HG02759 (cell line): ENCODE results near the gene TLK2.
A peak's percentile ranks its signal among the peaks of the same experiment; 100 is the strongest.
"Not testable (repeated sequence)": the region's sequence is repeated elsewhere in the genome, so short reads cannot be mapped to it uniquely, and the experiment has no call there.

Source experiments
- ATAC-seq: cut with Tn5 transposase; IDR thresholded peaks from one replicate; pipeline ENCODE4 v1.9.1; 2021; ENCODE audit warnings: mild to moderate bottlenecking, moderate library complexity; ENCODE audit not compliant: unreplicated experiment

Gene TLK2

GRCh38 chr17:62482553-62482952, 3.9 kb downstream of the TLK2 start:
- ATAC-seq, result not testable (repeated sequence)

- not testable (repeated sequence) for ATAC-seq
These were observed 12.4 kb downstream of the TLK2 start for GRCh38 chr17:62490990-62491389.

GRCh38 chr17:62493049-62493655, 14.5 kb downstream of the TLK2 start:
- ATAC-seq, result not testable (repeated sequence)

GRCh38 chr17:62494073-62494472, 15.4 kb downstream of the TLK2 start:
- ATAC-seq, result peak; percentile 39

GRCh38 chr17:62496344-62496743, 17.7 kb downstream of the TLK2 start:
- not testable (repeated sequence) for ATAC-seq

GRCh38 chr17:62498796-62499195, 20.2 kb downstream of the TLK2 start:
- not testable (repeated sequence) for ATAC-seq

- not testable (repeated sequence) for ATAC-seq
These were observed 21.8 kb downstream of the TLK2 start for GRCh38 chr17:62500463-62500862.

- ATAC-seq, result not testable (repeated sequence)
These were observed 26.2 kb downstream of the TLK2 start for GRCh38 chr17:62504857-62505256.

GRCh38 chr17:62507191-62507836, 28.7 kb downstream of the TLK2 start:
- peak; percentile 60 for ATAC-seq

- ATAC-seq, result not testable (repeated sequence)
These were observed 31.7 kb downstream of the TLK2 start for GRCh38 chr17:62510247-62510819.

GRCh38 chr17:62511014-62511413, 32.4 kb downstream of the TLK2 start:
- ATAC-seq, result not testable (repeated sequence)

- not testable (repeated sequence) for ATAC-seq
These were observed 37.8 kb downstream of the TLK2 start for GRCh38 chr17:62516376-62516775.

- ATAC-seq, result not testable (repeated sequence)
These were observed 42.7 kb downstream of the TLK2 start for GRCh38 chr17:62521295-62521694.

- ATAC-seq, result not testable (repeated sequence)
These were observed 45.5 kb downstream of the TLK2 start for GRCh38 chr17:62524077-62524476.

GRCh38 chr17:62525317-62525716, 46.7 kb downstream of the TLK2 start:
- ATAC-seq, result not testable (repeated sequence)

GRCh38 chr17:62530936-62531335, 52.3 kb downstream of the TLK2 start:
- not testable (repeated sequence) for ATAC-seq

- ATAC-seq, result not testable (repeated sequence)
These were observed 57.9 kb downstream of the TLK2 start for GRCh38 chr17:62536557-62536956.

- not testable (repeated sequence) for ATAC-seq
These were observed 62.4 kb downstream of the TLK2 start for GRCh38 chr17:62541073-62541472.

- ATAC-seq, result not testable (repeated sequence)
These were observed 64.7 kb downstream of the TLK2 start for GRCh38 chr17:62543278-62543775.

GRCh38 chr17:62546066-62546465, 67.4 kb downstream of the TLK2 start:
- not testable (repeated sequence) for ATAC-seq

- ATAC-seq, result peak; percentile 73
These were observed 74.4 kb downstream of the TLK2 start for GRCh38 chr17:62552851-62553659.
